ENCODE data around the gene MFNG.

- TF ChIP-seq, protein P1, sequence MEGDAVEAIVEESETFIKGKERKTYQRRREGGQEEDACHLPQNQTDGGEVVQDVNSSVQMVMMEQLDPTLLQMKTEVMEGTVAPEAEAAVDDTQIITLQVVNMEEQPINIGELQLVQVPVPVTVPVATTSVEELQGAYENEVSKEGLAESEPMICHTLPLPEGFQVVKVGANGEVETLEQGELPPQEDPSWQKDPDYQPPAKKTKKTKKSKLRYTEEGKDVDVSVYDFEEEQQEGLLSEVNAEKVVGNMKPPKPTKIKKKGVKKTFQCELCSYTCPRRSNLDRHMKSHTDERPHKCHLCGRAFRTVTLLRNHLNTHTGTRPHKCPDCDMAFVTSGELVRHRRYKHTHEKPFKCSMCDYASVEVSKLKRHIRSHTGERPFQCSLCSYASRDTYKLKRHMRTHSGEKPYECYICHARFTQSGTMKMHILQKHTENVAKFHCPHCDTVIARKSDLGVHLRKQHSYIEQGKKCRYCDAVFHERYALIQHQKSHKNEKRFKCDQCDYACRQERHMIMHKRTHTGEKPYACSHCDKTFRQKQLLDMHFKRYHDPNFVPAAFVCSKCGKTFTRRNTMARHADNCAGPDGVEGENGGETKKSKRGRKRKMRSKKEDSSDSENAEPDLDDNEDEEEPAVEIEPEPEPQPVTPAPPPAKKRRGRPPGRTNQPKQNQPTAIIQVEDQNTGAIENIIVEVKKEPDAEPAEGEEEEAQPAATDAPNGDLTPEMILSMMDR (IDR thresholded peaks at IDR 0.05; ENCODE audit: low read depth, low read length) = no peak
- TF ChIP-seq POLR2A (IDR thresholded peaks at IDR 0.05; ENCODE audit: extremely low read depth, insufficient read length) (no peak), MYC (IDR thresholded peaks at IDR 0.05; ENCODE audit: low read depth, low read length) (no peak)
- TF ChIP-seq, protein P2, sequence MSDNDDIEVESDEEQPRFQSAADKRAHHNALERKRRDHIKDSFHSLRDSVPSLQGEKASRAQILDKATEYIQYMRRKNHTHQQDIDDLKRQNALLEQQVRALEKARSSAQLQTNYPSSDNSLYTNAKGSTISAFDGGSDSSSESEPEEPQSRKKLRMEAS (IDR thresholded peaks at IDR 0.05; ENCODE audit: low read depth, low read length) = no peak
These were observed 65.3 kb downstream of the MFNG start for GRCh38 chr22:37420686-37421467.

All from NB4 (cell line).